ENCODE measurements around the gene RHOT2. TPM values are rescaled to one million over a fixed set of nuclear protein-coding genes. Genes with fewer than 3 reads are reported as not detected.

The RHOT2 gene
- total and polyA plus RNA-seq, 9 of the 15 experiments (the other 6 are each of a cell fraction or from before 2014, with no cell fraction given) = 5.0 to 373 (median 112) TPM

DNA sequence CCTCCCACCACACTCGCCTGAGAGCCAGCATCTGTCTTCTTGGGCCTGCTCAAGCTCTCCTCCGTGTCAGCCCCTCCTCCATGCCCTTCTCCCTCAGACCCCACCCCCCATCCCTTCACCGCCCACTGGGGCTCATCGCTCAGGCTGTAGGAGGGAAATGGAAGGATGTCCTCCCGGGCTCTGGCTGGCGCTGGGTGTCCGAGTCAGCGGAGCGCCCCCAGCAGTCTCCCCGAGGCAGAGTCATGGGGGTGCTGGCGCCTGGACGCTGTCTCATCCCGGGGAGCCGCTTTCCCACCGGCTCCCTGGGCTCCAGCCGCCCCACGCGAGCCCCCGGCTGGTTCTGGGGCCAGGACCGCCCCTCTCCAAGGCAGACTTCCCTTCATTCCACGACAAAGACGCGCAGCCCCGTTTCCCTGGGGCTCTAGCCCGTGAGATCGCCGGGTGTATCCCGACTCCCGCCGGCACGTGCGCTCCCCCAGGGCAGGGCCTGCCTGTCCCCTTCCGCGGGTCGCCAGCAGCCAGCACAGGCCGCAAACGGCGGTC is 52.6 kb downstream of the RHOT2 start (continued):
- TF ChIP-seq CUX1 (CRISPR knock-in tag; IDR thresholded peaks at IDR 0.05) (no peak), RBBP5 (IDR thresholded peaks at IDR 0.05; ENCODE audit: borderline replicate concordance, insufficient read depth, low read length, poor library complexity, severe bottlenecking) (no peak), ZNF511 (CRISPR knock-in tag; IDR thresholded peaks at IDR 0.05) (no peak), KDM2B (CRISPR knock-in tag; IDR thresholded peaks at IDR 0.05) (no peak), CBFB (CRISPR knock-in tag; IDR thresholded peaks at IDR 0.05) (no peak), ZNF77 (CRISPR knock-in tag; IDR thresholded peaks at IDR 0.05) (0 out of 2 replicates have a peak, but pooled peaks have one; percentile 18), PRPF4 (IDR thresholded peaks at IDR 0.05; ENCODE audit: insufficient read depth, low read depth, low read length, poor library complexity, severe bottlenecking) (peak; percentile 0), KDM5B (IDR thresholded peaks at IDR 0.05; ENCODE audit: insufficient replicate concordance, low read depth, low read length) (no peak), TEAD2 (tag; IDR thresholded peaks at IDR 0.05) (no peak), ILK (tag; IDR thresholded peaks at IDR 0.05; ENCODE audit: borderline replicate concordance, low read depth) (no peak), SIRT6 (IDR thresholded peaks at IDR 0.05; ENCODE audit: low read depth, low read length) (no peak), E4F1 (CRISPR knock-in tag; IDR thresholded peaks at IDR 0.05; ENCODE audit: borderline replicate concordance) (no peak), RBM39 (optimal IDR thresholded peaks at IDR 0.05; ENCODE audit: low read depth, low read length) (no peak), PCBP1 (IDR thresholded peaks at IDR 0.05; ENCODE audit: low read depth, low read length, poor library complexity, severe bottlenecking) (no peak)
- TF ChIP-seq, protein P1, sequence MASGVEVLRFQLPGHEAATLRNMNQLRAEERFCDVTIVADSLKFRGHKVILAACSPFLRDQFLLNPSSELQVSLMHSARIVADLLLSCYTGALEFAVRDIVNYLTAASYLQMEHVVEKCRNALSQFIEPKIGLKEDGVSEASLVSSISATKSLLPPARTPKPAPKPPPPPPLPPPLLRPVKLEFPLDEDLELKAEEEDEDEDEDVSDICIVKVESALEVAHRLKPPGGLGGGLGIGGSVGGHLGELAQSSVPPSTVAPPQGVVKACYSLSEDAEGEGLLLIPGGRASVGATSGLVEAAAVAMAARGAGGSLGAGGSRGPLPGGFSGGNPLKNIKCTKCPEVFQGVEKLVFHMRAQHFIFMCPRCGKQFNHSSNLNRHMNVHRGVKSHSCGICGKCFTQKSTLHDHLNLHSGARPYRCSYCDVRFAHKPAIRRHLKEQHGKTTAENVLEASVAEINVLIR (CRISPR knock-in tag; IDR thresholded peaks at IDR 0.05) = no peak

Data from K562 (cell line).